ENCODE results near the gene ZBP1.
"Not testable (repeated sequence)": the region's sequence is repeated elsewhere in the genome, so short reads cannot be mapped to it uniquely, and the experiment has no call there.

Gene ZBP1

GRCh38 chr20:57638895-57639236 is 18.6 kb upstream of the ZBP1 start:
- DNase-seq (ENCODE audit: low spot score) = no peak

- DNase-seq (ENCODE audit: low spot score) = no peak
These were observed 18.1 kb upstream of the ZBP1 start for GRCh38 chr20:57638173-57638894.

GRCh38 chr20:57633945-57634491 is 13.8 kb upstream of the ZBP1 start:
- no peak for DNase-seq (ENCODE audit: low spot score)

DNA sequence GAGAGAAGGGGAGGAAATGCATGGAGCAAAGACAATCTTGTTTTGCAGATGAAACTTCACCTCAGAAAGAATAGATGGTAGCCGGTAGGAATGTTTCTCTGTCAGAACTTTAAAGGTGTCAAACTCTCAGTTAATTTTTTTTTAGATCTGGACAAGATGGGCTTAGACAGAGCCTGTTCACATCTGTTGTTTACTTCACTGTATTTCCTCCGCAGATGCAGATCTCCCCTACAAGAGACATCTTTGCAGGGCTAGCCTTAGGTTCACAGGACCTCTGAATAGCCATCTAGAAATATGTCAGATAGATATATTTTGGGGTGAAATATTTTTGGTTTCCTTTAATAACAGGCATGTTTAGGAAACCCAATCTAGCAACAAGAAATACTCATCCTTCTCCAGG is 12.1 kb upstream of the ZBP1 start:
- no peak for DNase-seq (ENCODE audit: low spot score)

DNA sequence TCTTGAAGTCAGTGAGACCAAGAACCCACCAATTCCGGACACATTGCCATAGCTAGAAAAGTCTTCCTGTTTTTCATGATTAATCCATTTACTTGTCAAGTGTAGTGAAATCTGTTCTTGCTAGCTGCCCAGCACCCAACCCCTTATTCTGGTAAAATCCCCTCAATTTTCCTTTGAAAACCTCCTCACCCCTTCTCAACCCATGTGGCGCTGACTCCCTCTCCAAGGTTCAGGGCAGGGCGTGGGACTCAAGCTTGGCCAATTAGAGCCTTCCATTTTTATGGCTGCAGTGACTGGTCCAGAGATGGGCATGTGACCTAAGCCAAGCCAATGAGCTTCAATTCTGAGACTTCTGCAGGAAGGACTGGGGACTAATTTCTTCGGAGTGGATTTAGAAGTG is 9.8 kb upstream of the ZBP1 start:
- DNase-seq (ENCODE audit: low spot score) = no peak

- DNase-seq (ENCODE audit: low spot score) = not testable (repeated sequence)
These were observed 9.3 kb upstream of the ZBP1 start for GRCh38 chr20:57629491-57629901.

DNA sequence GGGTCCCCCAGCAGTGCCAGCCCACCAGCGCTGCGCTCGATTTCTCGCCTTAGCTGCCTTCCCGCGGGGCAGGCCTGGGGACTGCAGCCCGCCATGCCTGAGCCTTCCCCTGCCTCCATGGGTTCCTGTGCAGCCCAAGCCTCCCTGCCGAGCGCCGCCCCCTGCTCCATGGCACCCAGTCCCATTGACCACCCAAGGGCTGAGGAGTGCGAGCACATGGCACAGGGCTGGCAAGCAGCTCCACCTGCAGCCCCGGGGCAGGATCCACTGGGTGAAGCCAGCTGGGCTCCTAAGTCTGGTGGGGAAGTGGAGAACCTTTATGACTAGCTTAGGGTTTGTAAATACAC is 8.7 kb upstream of the ZBP1 start:
- DNase-seq (ENCODE audit: low spot score) = not testable (repeated sequence)

GRCh38 chr20:57628047-57628961 is 8.1 kb upstream of the ZBP1 start:
- DNase-seq (ENCODE audit: low spot score) = peak; percentile 35

- DNase-seq (ENCODE audit: low spot score) = no peak
These were observed 7.1 kb upstream of the ZBP1 start for GRCh38 chr20:57627339-57627738.

- DNase-seq (ENCODE audit: low spot score) = no peak
These were observed 5.8 kb upstream of the ZBP1 start for GRCh38 chr20:57625978-57626377.

DNA sequence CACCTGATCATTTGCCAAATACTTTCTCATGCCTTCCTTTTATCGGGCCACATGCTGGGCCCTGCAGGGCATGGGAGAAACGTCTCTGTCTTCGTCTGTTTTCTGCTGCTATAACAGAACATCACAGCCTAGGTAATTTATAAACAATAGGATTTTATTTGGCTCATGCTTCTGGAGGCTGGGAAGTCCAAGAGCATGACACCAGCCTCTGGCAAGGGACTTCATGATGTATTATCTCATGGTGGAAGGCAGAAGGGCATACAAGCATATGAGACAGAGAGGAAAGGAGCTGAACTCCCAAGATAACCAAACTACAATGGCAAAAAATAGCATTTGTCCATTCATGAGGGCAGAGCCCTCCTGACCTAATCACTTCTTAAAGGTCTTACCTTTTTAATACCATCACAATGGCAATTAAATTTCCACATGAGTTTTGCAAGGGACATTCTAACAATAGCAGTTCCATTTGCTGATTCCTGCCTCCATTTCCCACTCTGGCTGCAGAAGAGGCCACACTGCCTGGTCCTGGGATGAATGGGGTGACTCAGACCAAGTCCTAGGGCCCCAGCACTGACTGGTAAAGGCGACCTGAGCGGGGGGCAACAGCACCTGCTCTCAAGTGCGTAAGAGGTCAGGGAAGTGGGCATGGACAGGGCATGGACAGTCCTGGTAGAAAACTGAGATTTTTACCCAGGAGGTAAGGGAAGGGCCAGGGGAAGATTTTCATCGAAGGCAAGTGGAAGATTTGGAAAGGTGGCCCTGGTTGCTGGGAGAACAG is 5.1 kb upstream of the ZBP1 start:
- DNase-seq (ENCODE audit: low spot score) = no peak

DNA sequence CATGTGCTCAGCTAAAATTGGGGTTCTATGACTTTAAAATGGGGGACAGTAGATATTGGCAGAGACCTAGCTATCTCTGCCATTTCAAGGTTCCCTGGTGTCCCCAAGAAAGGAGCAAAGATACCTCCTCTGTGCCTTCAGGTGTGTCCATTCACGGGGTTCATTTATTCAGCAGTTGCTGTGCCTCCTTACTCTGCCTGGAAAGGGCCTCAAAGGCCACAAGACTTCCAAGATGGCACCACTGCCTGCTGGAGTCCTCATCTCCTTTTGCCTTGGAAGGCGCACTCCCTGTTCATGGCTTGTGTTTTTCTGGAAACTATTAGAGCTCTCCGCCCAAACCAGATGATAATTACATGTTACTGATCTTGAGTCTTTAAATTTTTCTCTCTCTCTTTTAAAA is 3.9 kb upstream of the ZBP1 start:
- no peak for DNase-seq (ENCODE audit: low spot score)

DNA sequence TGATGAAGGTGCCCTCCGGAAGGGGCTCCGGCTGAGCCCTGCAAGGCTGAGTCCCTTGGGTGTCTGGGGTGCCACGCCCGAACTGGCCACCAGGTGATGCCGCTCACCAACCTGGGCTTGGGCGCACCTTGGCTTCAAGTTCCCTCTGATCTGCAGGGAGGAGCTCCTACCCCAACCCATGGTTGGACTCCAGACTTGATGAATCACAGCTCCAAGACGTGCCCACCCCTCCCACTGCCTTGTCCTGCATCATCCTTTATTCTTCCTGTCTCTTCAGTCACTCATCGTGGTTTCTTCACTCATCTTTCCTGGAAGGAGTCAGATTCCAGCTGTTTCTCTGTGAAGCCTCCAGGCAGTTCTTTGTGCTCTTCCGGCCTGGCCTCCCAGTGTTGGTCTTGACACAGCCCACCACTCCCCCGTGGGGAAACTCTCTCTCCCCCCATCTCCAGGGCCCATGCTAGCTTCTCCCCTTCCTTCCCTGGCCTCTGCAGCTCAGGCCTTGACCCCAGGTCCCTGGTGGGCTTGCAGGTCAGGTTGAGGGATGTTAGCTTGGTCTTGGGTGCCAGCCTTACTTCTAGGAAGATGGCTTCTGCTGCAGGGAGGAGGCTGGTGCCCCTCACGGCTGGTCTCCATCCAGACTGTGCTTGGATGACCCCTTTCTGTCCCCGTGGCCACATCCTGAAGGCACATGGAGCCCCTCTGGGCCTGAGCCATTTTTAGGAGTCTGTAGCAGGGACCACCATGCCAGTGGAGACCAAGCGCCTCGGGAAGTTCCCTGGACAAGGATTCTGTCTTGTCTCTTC is 2.6 kb upstream of the ZBP1 start:
- DNase-seq (ENCODE audit: low spot score) = peak; percentile 49

DNA sequence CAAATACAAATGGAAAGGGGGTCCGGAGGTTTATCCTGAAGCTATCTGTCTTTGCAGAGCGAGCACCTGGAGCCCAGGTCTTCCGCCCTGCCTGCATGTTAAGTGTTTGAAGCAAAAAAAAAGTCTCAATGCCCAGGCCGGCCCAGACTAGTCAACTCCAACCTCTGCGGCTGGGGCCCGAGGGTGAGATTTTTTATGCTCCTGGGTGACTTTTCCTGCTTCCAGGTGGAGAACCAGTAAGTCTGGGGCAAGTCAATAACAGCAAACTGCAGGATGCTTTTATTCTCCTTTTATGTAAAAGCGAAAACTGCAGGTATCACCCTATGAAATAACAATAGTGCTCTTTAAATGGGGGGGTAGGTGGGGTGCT is 2.0 kb upstream of the ZBP1 start:
- DNase-seq (ENCODE audit: low spot score) = no peak

DNA sequence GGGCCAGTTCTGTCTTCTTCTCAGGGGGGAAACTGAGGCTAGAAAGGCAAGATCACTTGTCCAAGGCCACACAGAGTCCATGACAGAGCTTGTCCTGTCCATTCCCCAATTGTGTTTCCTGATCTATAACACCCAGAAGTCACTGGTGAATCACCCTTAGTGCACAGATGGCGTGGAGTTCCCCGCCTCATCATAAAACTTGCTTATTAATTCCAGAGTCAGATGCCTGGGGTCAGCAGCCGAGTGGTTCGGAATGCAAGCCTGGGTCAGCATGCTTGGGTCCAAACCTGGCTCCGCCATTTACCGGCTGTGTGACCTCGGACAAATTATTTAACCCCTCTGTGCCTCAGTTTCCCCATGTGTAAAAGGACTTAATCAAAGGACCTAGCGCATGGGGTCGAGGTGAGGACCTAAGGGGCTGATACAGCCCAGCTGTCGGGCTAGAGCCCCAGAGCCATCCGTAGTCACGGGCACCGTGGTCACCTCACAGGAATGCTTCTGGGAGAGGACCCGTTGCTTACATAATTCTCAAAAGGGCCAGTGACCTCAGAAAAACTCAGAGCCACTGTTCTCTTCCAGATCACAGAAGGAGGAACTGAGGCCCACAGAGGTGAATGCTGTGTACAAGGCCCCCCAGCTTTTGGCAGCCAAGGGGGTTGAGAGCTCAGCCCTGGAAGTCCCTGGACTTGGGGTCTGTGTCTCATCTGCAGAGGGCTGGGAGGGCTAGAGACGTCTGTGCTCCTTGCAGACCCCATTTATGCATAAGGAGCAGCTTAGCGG is 1.4 kb upstream of the ZBP1 start:
- DNase-seq (ENCODE audit: low spot score) = no peak

- no peak for DNase-seq (ENCODE audit: low spot score)
These were observed 773 bp upstream of the ZBP1 start for GRCh38 chr20:57620999-57621398.

GRCh38 chr20:57619051-57619831 is 985 bp downstream of the ZBP1 start:
- peak; percentile 92 for DNase-seq (ENCODE audit: low spot score)

DNA sequence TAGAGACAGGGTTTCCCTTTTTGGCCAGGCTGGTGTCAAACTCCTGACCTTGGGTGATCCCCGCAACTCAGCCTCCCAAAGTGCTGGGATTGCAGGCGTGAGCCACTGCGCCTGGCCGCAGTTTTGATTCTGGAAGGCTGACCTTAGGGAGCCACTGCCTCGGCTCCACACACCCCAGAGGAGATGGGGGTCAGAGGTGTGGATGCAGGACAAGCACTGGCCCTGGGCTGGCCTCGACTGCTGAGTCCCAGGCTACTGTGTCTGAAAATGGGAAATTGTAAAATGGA is 1.5 kb downstream of the ZBP1 start:
- no peak for DNase-seq (ENCODE audit: low spot score)

- no peak for DNase-seq (ENCODE audit: low spot score)
These were observed 2.0 kb downstream of the ZBP1 start for GRCh38 chr20:57618091-57618763.
